SHP77 treated with DMSO at 0.1 percent for 48 hours (cell line): ENCODE measurements around the gene CCAR1.
"Not testable (repeated sequence)": the region's sequence is repeated elsewhere in the genome, so short reads cannot be mapped to it uniquely, and the experiment has no call there.

Experiments used
- DNase-seq: peaks from one replicate; lab custom pipeline; 2025; lab: John Stamatoyannopoulos, UW

The CCAR1 gene

DNA sequence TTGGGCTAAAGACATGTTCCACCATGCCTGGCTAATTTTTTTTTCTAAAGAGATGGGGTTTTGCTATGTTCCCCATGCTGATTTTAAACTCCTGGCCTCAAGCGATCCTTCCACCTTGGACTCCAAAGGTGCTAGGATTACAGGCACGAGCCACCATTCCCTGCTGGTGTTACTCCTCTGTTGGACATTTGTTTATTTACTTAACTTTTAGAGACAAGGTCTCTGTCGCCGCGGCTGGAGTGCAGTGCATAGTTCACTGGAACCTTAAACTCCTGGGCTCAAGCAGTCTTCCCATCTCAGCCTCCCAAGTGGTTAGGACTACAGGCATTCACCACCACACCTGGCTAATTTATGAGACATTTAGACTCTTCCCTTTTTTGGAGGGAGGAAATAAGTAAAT lies 38.9 kb downstream of the CCAR1 start:
- no peak for DNase-seq

DNA sequence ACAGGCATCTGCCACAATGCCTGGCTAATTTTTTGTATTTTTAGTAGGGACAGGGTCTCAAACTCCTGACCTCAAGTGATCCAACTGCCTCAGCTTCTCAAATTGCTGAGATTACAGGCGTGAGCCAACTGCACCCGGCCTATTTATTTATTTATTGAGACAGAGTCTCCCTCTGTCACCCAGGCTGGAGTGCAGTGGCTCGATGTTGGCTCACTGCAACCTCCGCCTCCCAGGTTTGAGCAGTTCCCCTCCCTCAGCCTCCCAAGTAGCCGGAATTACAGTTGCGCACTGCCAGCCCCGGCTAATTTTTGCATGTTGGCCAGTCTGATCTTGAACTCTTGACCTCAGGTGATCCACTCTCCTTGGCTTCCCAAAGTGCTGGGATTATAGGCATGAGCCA lies 46.4 kb downstream of the CCAR1 start:
- not testable (repeated sequence) for DNase-seq

DNA sequence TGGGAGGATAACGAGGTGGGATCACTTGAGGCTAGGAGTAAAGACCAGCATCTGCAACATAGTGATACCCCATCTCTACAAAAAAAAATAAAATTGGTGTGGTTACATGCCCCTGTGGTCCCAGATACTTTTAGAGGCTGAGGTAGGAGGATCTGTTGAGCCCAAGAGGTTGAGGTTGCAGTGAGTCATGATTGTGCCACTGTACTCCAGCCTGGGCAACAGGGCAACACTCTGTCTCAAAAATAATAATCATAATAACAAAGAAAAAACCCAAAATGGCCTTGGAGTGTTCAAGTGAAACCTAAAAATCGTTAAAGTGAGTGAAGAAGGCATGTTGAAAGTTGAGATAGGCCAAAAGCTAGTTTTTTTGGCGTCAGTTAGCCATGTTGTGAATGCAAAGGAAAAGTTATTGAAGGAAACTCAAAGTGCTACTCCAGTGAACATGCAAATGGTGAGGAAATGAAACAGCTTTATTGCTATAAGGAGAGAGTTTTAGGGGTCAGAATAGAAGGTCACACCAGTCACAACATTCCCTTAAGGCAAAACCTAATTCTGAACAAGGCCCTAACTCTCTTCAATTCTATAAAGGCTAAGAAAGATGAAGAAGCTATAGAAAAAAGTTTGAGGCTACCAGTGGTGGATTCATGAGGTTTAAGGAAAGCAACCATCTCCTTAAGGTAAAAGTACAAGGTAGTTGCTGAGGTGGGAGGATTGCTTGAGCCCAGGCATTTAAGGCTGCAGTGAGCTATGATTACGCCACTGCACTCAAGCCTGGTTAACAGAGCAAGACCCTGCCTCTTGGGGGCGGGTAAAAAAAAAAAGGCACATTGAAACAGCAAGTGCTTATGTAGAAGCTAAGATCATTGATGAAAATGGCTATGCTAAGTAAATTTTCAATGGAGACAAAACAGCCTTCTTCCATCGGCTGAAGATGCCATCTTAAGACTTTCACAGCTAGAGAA lies 60.9 kb downstream of the CCAR1 start:
- DNase-seq: no peak

DNA sequence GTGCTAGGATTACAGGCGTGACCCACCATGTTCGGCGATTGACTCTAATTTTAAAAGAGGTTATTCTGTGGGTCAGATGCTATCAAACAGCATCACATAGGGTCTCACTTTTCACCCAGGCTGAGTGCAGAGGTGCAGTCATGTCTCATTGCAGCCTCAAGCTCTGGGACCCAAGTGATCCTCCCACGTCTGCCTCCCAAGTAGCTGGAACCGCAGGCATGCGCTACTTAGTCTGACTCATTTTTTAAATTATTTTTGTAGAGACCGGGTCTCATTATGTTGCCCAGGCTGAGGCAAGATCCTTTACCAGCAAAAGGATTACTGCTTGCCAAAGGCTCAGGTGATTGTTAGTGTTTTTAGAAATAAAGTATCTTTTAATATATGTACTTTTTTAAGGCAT lies 63.4 kb downstream of the CCAR1 start:
- no peak for DNase-seq

DNA sequence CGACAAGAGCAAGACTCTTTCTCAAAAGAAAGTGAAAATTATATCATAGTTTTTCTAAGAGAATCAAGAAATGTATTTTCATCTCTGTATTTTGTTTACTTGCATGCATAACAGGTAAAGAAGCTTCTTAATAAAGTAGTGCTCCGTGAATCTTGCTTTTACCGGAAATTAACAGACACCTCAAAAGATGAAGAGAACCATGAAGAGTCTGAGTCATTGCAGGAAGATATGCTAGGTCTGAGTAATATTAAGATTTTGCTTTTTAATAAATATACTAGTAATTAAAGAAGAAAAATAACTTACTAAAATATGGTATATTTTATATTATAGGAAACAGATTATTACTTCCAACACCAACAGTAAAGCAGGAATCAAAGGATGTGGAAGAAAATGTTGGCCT lies 66.8 kb downstream of the CCAR1 start:
- DNase-seq: no peak

DNA sequence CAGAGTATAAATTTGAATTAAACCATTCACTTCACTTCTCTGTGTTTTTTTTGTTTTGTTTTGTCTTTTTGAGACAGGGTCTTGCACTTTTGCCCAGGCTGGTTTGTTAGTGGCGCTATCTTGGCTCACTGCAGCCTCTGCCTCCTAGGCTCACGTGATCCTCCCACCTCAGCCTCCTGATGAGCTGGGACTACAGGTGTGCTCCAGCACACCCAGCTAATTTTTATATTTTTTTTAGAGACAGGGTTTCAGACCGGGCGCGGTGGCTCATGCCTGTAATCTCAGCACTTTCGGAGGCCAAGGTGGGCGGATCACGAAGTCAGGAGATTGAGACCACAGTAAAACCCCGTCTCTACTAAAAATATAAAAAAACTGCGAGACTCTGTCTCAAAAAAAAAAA lies 69.4 kb downstream of the CCAR1 start:
- DNase-seq: no peak

DNA sequence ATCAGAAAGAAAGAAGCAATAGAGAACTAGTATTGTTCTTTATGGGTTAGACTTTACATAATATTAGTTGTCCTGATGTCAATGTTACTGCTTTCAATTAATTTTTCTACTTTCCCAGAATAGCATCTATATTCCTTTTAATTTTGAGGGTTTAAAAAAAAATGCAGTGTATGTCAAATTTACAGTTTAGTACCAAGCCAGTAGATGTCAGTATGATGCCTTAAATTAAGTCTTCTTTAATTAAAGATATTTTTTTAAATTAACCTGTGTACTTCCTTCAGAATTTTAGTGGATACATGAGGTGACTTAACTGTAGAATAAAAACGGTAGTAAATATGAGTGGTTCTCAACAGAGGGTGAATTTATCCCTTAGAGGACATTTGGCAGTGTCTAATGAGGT lies 71.1 kb downstream of the CCAR1 start:
- no peak for DNase-seq

DNA sequence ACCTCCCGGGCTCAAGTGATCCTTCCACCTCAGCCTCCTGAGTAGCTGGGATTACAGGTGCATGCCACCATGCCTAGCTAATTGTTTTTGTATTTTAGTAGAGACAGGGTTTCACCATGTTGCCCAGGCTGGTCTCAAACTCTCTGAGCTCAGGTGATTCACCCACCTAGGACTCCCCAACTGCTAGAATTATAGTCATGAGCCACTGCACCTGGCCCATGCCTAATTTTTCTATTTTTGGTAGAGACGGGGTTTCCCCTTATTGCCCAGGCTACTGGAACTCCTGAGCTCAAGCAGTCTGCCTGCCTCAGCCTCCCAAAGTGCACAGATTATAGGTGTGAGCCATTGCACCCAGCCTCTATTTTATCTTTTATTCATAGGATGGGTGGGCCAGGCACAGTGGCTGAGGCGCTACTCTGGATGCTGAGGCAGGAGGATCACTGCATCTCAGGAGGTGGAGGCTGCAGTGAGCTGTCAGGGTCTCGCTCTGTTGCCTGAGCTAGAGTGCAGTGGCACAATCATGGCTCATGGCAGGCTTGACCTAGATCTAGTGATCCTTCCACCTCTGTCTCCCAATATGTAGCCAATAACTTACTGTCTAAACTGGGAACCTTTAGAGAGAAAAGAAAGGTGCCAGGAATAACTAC lies 75.0 kb downstream of the CCAR1 start:
- no peak for DNase-seq

DNA sequence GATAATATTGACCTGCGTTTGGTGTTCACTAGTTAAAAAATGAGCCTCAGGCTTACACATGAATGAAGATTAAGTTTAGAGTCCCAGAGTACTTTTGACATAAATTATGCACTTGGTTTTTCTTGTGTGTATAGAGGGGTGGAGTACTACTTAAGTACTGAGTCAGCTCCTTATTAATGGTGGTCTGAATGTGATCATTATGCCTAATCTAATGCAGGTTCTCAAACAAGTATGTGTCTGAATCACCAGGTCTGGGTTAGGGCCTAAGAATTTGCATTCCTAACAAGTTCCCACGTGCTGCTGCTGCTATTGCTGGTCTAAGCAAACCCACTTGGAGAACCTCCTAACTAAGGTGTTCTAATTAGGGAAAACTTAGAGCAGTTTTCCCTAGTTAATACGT lies 75.6 kb downstream of the CCAR1 start:
- DNase-seq: no peak

DNA sequence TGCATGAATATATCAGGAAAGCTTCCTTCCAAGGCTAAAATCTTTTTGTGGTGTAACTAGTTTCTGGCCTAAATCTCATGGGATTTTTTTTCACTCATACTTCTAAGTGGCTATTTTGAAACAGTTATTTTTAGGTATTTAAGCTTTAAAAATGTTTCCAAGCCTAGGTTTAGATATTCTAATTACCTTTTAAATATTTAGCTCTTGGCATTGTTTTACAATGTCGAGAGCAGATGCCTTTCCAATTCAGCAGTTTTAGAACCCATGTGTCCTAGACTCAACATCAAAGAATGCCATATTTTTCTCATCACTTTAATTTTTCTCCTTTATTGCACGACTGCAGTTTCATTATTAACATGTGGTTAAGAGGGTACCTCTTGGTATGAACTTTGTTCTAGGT lies 79.2 kb downstream of the CCAR1 start:
- no peak for DNase-seq

DNA sequence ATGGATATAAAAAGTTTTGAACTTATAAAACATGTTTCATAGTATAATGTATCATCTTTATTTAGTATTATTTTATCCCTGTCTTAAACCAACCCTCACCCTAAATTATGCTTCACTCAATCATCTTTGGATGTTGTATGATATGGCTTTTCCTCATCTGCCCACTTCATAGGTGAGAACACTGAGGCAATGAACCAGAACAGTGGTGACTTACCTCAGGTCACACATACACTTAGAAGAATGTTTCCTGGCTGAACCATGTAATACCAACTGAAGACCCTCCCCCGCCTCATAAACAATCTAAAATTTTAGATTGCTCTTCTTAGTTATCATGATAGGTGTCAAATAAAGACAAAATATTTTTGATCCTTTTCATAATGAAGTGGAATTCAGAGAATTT lies 83.7 kb downstream of the CCAR1 start:
- DNase-seq: no peak

DNA sequence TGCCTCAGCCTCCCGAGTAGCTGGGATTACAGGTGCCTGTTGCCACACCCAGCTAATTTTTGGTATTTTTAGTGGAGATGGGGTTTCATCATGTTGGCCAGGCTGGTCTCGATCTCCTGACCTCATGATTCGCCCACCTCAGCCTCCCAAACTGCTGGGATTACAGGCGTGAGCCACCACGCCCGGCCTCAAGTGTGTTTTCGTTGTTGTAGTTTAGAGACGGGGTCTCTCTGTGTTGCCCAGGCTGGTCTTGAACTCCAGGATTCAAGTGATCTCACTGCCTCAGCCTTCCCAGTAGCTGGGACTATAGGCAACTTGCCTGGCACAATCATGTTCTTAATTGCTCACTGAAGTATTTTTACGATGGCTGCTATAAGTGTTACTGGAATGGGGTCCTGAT lies 89.8 kb downstream of the CCAR1 start:
- DNase-seq: not testable (repeated sequence)

DNA sequence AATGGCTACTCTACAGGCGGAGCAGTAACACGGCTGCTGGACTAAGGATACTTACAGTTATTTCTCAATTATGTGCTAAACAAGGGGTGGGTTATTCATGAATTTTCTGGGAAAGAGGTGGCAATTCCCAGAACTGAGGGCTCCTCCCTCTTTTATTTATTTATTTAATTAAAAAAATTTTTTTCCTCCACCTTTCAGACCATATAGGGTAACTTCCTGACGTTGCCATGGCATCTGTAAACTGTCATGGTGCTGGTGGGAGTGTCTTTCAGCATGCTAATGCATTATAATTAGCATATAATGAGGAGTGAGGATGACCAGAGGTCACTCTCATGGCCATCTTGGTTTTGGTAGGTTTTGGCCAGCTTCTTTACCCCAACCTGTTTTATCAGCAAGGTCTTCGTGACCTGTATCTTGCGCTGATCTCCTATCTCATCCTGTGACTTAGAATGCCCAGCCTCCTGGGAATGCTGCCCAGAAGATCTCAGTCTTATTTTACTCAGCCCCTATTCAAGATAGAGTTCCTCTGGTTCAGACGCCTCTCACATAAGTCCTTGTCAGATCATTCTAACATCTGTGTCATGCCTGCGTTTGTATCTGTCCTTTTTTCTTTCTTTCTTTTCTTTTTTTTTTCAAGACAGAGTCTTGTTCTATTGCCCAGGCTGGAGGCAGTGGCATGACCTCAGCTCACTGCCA lies 90.4 kb downstream of the CCAR1 start:
- no peak for DNase-seq

DNA sequence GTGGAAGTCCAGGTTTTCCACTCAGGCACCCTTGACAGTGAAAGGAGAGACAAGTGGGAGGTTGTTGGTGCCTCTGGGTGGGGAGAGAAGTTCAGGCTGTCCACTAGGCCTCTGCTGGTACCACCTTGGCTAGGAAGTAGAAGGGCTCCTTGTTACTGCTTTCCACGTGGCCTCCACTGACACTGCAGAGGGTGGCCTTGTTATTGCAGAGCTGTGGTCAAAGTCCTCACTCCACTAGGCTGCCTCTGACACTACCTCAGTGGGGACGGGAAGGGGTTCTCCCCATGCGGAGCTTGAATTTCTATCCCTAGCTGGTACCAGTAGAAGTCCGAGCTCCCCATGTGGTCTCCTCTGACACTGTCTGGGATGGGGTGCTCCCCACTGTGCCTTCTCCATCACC lies 91.4 kb downstream of the CCAR1 start:
- DNase-seq: no peak

DNA sequence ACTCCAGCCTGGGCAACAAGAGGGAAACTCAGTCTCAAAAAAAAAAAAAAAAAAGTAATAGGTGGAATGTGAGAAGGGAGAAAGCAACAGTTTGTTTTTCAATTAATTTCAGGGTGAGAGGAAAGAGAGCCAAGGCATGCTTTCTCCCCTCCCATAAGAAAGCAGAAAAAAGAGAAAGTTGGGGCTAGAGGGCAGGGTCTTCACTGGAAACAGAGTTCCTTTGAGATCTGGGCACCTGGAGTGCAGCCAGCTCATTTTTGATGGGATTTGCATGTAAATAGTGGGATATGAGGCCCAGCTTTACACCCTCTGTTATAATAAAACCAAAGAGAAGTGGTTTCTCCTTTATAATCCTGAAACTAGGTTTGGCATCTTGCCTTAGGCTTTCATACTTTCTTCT lies 92.5 kb downstream of the CCAR1 start:
- no peak for DNase-seq

DNA sequence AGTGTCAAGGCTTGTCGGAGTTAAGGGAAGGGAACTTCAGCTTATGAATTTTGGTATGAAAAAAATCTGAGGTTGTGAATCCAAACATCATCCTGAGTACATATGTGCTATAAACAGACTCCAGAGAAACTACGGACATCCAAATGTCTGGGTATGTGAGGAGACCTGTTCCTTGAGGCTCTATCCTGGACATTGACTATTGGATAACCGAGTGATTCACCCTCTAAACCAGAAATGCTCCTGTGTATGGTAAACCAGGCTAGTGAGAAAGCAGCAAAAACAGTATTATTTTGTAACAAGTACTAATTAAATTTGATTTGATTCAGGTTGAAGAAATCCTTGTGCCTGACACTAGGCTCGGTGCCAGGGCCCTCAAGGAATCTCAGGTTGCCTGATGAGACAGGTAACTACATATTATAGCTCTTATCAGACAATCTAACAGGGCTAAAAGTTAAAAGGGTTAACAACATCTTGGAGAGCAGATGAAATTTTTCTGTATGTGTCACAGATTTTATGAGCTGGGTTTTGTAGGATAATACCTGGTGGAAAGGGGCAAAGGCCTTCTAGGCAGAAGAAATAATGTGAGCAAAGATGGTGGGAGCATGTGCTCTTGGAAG lies 95.9 kb downstream of the CCAR1 start:
- DNase-seq: no peak

DNA sequence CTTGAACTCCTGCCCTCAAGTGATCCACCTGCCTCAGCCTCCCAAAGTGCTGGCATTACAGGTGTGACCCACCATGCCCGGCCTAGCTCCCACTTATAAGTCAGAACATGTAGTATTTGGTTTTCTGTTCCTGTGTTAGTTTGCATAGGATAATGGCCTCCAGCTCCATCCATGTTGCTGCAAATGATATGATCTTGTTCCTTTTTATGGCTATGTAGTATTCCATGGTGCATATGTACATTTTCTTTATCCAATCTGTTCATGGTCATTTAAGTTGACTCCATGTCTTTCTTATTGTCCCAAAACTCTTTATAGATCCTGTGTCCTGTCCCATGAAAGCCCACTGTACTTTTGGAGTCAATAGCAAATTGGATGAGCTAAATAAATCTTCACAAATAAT lies 99.3 kb downstream of the CCAR1 start:
- DNase-seq: not testable (repeated sequence)

DNA sequence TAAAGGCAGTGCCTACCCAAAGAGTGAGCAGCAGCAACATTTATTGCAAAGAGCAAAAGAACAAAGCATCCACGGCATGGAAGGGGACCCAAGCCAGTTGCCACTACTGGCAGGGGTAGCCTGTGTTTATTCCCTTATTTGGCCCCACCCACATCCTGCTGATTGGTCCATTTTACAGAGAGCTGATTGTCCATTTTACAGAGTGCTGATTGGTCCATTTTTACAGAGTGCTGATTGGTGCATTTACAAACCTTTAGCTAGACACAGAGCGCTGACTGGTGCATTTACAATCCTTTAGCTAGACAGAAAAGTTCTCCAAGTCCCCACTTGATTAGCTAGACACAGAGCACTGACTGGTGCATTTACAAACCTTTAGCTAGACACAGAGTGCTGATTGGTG lies 101.6 kb downstream of the CCAR1 start:
- DNase-seq: not testable (repeated sequence)

DNA sequence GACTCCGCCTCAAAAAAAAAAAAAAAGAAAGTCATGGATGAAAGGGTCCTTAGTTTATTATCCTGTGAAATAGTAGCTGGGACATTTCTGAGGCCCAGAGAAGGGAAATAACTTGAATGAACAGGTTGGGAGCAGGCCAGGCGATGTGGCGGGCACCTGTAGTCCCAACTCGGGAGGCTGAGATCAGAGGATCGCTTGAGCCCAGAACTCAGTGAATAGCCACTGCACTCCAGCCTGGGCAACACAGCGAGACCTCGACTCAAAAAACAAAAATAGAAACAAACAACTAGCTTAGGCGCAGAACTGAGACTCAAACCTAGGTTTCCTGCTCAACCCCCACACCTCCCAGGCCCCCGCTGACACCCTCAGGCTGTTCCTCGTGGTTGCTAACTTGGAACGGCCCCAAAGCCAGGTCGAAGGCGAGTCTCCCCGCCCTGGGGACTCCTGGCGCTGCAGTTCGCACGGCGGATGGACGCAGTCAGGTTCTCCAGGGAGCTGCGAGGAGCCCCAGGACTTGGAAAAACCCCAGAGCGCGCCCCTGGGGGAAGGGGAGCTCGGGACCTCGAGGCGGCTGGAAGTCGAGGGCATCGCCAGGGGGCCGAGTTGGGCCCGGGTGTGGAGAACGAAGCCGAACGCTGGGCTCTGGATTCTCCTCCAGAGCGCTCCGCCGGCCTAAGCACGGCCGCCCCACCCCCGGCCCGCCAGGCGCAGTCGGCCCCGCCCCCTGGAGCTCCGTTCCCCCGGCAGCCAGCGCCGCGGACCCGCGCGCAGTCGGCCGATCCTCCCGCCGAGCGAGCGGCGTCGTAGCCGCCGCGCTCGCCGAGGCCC lies 105.9 kb downstream of the CCAR1 start, which contains the start of gene STOX1:
Gene STOX1 (plus strand): TSS at position 768 of the 828 bp plus-strand sequence. CDS start 93 bp downstream, outside the sequence.
- no peak for DNase-seq

DNA sequence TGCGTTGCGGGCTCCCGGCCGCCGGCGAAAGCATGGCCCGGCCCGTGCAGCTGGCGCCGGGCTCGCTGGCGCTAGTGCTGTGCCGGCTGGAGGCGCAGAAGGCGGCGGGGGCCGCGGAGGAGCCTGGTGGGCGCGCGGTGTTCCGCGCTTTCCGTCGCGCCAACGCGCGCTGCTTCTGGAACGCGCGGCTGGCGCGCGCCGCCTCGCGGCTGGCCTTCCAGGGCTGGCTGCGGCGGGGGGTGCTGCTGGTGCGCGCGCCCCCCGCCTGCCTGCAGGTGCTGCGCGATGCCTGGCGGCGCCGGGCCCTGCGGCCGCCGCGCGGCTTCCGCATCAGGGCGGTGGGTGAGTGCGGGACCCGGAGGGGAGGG lies 106.5 kb downstream of the CCAR1 start:
- DNase-seq: not testable (repeated sequence)

DNA sequence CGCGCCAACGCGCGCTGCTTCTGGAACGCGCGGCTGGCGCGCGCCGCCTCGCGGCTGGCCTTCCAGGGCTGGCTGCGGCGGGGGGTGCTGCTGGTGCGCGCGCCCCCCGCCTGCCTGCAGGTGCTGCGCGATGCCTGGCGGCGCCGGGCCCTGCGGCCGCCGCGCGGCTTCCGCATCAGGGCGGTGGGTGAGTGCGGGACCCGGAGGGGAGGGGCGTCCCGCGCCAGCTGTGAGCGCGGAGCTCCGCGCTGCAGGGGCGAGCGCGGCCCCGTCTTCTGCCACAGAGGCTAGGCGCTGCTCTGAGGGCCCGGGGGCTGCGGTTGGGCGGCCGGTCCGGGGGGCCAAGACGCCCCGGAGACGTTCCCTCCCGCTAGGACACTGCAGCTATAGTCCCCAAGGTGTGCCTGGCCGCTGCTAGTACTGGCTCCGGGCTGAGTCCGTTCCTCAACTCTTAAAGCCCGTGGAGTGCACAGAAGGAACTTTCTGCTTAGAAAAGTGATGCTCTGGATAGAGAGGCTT lies 107.1 kb downstream of the CCAR1 start:
- not testable (repeated sequence) for DNase-seq
